ENCODE measurements around the gene GSN.

GSN gene

GRCh38 chr9:121246821-121247561 is 21.0 kb upstream of the GSN start:
- DNase-seq (ENCODE audit: low spot score) = no peak

GRCh38 chr9:121249563-121249962 is 18.4 kb upstream of the GSN start:
- no peak for DNase-seq (ENCODE audit: low spot score)

GRCh38 chr9:121252104-121252851 is 15.7 kb upstream of the GSN start:
- no peak for DNase-seq (ENCODE audit: low spot score)

GRCh38 chr9:121253162-121253561 is 14.8 kb upstream of the GSN start:
- DNase-seq (ENCODE audit: low spot score) = no peak

- DNase-seq (ENCODE audit: low spot score) = peak; percentile 32
Measured at GRCh38 chr9:121253821-121254501, 14.0 kb upstream of the GSN start.

GRCh38 chr9:121259498-121259897 is 8.5 kb upstream of the GSN start:
- DNase-seq (ENCODE audit: low spot score) = no peak

- DNase-seq (ENCODE audit: low spot score) = no peak
Measured at GRCh38 chr9:121259935-121260334, 8.0 kb upstream of the GSN start.

GRCh38 chr9:121260457-121261106 is 7.4 kb upstream of the GSN start:
- DNase-seq (ENCODE audit: low spot score) = no peak

- DNase-seq (ENCODE audit: low spot score) = peak; percentile 35
Measured at GRCh38 chr9:121261107-121261460, 6.9 kb upstream of the GSN start.

- DNase-seq (ENCODE audit: low spot score) = no peak
Measured at GRCh38 chr9:121261755-121262154, 6.2 kb upstream of the GSN start.

GRCh38 chr9:121262423-121262822 is 5.5 kb upstream of the GSN start:
- DNase-seq (ENCODE audit: low spot score) = no peak

- DNase-seq (ENCODE audit: low spot score) = no peak
Measured at GRCh38 chr9:121262953-121263352, 5.0 kb upstream of the GSN start.

- DNase-seq (ENCODE audit: low spot score) = no peak
Measured at GRCh38 chr9:121266356-121266755, 1.6 kb upstream of the GSN start.

- DNase-seq (ENCODE audit: low spot score) = no peak
Measured at GRCh38 chr9:121266906-121267650, 884 bp upstream of the GSN start.

- no peak for DNase-seq (ENCODE audit: low spot score)
Measured at GRCh38 chr9:121268598-121268850, 562 bp downstream of the GSN start.

- DNase-seq (ENCODE audit: low spot score) = no peak
Measured at GRCh38 chr9:121268851-121269641, 1.1 kb downstream of the GSN start.

GRCh38 chr9:121269642-121270254 is 1.8 kb downstream of the GSN start:
- DNase-seq (ENCODE audit: low spot score) = no peak

- no peak for DNase-seq (ENCODE audit: low spot score)
Measured at GRCh38 chr9:121271368-121272341, 3.7 kb downstream of the GSN start.

GRCh38 chr9:121272401-121272948 is 4.5 kb downstream of the GSN start:
- DNase-seq (ENCODE audit: low spot score) = no peak
